Stimulated activated CD8-positive, alpha-beta memory T cell treated with anti-CD3 and anti-CD28 coated beads, Interleukin-12 subunit alpha, Interleukin-12 subunit beta, amount 100 ng/mL, for 24 hours (primary cell): ENCODE measurements around the gene SMG7.
"Not testable (repeated sequence)": the region's sequence is repeated elsewhere in the genome, so short reads cannot be mapped to it uniquely, and the experiment has no call there.

Experiments
- DNase-seq: peaks from one replicate; pipeline ENCODE4 v3.0.0-alpha.2; 2020; ENCODE audit errors: extremely low read depth

The SMG7 gene

GRCh38 chr1:183472488-183473216, at the start of gene SMG7:
TSS of gene SMG7 (plus strand) at chr1:183472499. CDS start at chr1:183472621, 122 bp downstream.
- DNase-seq: peak; percentile 2

- no peak for DNase-seq
These were observed 48.8 kb upstream of the SMG7 start for GRCh38 chr1:183423541-183423940.

- no peak for DNase-seq
These were observed 47.6 kb upstream of the SMG7 start for GRCh38 chr1:183424691-183425090.

GRCh38 chr1:183427591-183427990, 44.7 kb upstream of the SMG7 start:
- DNase-seq: not testable (repeated sequence)

- DNase-seq: no peak
These were observed 40.3 kb upstream of the SMG7 start for GRCh38 chr1:183431840-183432547.

GRCh38 chr1:183432548-183432875, 39.8 kb upstream of the SMG7 start:
- no peak for DNase-seq

GRCh38 chr1:183433703-183434102, 38.6 kb upstream of the SMG7 start:
- DNase-seq: no peak

GRCh38 chr1:183435497-183435896, 36.8 kb upstream of the SMG7 start:
- DNase-seq: no peak

GRCh38 chr1:183438060-183438459, 34.2 kb upstream of the SMG7 start:
- DNase-seq: no peak

- no peak for DNase-seq
These were observed 29.3 kb upstream of the SMG7 start for GRCh38 chr1:183443011-183443410.

- DNase-seq: no peak
These were observed 28.8 kb upstream of the SMG7 start for GRCh38 chr1:183443466-183443865.

- no peak for DNase-seq
These were observed 28.1 kb upstream of the SMG7 start for GRCh38 chr1:183444243-183444642.

GRCh38 chr1:183449223-183449770, 23.0 kb upstream of the SMG7 start:
- DNase-seq: no peak

- DNase-seq: no peak
These were observed 22.2 kb upstream of the SMG7 start for GRCh38 chr1:183450093-183450492.

- DNase-seq: no peak
These were observed 17.9 kb upstream of the SMG7 start for GRCh38 chr1:183454377-183454776.

GRCh38 chr1:183456826-183457225, 15.5 kb upstream of the SMG7 start:
- no peak for DNase-seq

GRCh38 chr1:183457449-183457848, 14.8 kb upstream of the SMG7 start:
- DNase-seq: no peak

GRCh38 chr1:183460596-183460995, 11.7 kb upstream of the SMG7 start:
- DNase-seq: no peak

GRCh38 chr1:183461350-183461749, 10.9 kb upstream of the SMG7 start:
- no peak for DNase-seq

GRCh38 chr1:183463566-183463965, 8.7 kb upstream of the SMG7 start:
- no peak for DNase-seq

- no peak for DNase-seq
These were observed 5.5 kb upstream of the SMG7 start for GRCh38 chr1:183466781-183467180.

- DNase-seq: no peak
These were observed 4.6 kb upstream of the SMG7 start for GRCh38 chr1:183467687-183468086.
